ENCODE measurements around the gene ANKRD34A. TPM values are rescaled to one million over a fixed set of nuclear protein-coding genes. Genes with fewer than 3 reads are reported as not detected.

The ANKRD34A gene
- total and polyA plus RNA-seq, 2 of the 13 experiments (the other 11 are each of a cell fraction or from before 2014, with no cell fraction given): 0.05 to 0.07 TPM

GRCh38 chr1:145996433-145997015 is 32.1 kb upstream of the ANKRD34A start, which contains the start of gene TXNIP (continued):
- TF ChIP-seq, protein P1, sequence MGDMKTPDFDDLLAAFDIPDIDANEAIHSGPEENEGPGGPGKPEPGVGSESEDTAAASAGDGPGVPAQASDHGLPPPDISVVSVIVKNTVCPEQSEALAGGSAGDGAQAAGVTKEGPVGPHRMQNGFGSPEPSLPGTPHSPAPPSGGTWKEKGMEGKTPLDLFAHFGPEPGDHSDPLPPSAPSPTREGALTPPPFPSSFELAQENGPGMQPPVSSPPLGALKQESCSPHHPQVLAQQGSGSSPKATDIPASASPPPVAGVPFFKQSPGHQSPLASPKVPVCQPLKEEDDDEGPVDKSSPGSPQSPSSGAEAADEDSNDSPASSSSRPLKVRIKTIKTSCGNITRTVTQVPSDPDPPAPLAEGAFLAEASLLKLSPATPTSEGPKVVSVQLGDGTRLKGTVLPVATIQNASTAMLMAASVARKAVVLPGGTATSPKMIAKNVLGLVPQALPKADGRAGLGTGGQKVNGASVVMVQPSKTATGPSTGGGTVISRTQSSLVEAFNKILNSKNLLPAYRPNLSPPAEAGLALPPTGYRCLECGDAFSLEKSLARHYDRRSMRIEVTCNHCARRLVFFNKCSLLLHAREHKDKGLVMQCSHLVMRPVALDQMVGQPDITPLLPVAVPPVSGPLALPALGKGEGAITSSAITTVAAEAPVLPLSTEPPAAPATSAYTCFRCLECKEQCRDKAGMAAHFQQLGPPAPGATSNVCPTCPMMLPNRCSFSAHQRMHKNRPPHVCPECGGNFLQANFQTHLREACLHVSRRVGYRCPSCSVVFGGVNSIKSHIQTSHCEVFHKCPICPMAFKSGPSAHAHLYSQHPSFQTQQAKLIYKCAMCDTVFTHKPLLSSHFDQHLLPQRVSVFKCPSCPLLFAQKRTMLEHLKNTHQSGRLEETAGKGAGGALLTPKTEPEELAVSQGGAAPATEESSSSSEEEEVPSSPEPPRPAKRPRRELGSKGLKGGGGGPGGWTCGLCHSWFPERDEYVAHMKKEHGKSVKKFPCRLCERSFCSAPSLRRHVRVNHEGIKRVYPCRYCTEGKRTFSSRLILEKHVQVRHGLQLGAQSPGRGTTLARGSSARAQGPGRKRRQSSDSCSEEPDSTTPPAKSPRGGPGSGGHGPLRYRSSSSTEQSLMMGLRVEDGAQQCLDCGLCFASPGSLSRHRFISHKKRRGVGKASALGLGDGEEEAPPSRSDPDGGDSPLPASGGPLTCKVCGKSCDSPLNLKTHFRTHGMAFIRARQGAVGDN (CRISPR knock-in tag; IDR thresholded peaks at IDR 0.05): peak; percentile 95
- TF ChIP-seq TP53 (CRISPR knock-in tag; conservative IDR thresholded peaks at IDR 0.05) (no peak), SMAD3 (CRISPR knock-in tag; IDR thresholded peaks at IDR 0.05) (peak; percentile 93), ATM (IDR thresholded peaks at IDR 0.05; ENCODE audit: borderline replicate concordance) (peak; percentile 97; the same call in 1 of the 2 replicates), KAT2B (IDR thresholded peaks at IDR 0.05; ENCODE audit: borderline replicate concordance, low read depth, low read length) (no peak), PREB (CRISPR knock-in tag; IDR thresholded peaks at IDR 0.05) (no peak), THAP9 (CRISPR knock-in tag; IDR thresholded peaks at IDR 0.05; ENCODE audit: borderline replicate concordance) (peak; percentile 82; the same call in 1 of the 2 replicates), ZBTB7A (CRISPR knock-in tag; IDR thresholded peaks at IDR 0.05) (no peak), YEATS4 (CRISPR knock-in tag; IDR thresholded peaks at IDR 0.05; ENCODE audit: borderline replicate concordance) (peak; percentile 89; the same call in 1 of the 2 replicates), MAFK (conservative IDR thresholded peaks at IDR 0.05 in 1 of 2, IDR thresholded peaks at IDR 0.05 in 1 of 2; ENCODE audit: low read length in 2 of 2) (peak; percentile 26 to 49; a peak in 2 of 4 replicates), GLI4 (CRISPR knock-in tag; IDR thresholded peaks at IDR 0.05; ENCODE audit: borderline replicate concordance) (peak; percentile 76; the same call in 1 of the 2 replicates), SALL1 (CRISPR knock-in tag; IDR thresholded peaks at IDR 0.05) (peak; percentile 97), ZNF382 (CRISPR knock-in tag; IDR thresholded peaks at IDR 0.05; ENCODE audit: borderline replicate concordance) (no peak), STAG1 (CRISPR knock-in tag; IDR thresholded peaks at IDR 0.05) (no peak), TERF1 (CRISPR knock-in tag; IDR thresholded peaks at IDR 0.05) (no peak)
- TF ChIP-seq, protein P2, sequence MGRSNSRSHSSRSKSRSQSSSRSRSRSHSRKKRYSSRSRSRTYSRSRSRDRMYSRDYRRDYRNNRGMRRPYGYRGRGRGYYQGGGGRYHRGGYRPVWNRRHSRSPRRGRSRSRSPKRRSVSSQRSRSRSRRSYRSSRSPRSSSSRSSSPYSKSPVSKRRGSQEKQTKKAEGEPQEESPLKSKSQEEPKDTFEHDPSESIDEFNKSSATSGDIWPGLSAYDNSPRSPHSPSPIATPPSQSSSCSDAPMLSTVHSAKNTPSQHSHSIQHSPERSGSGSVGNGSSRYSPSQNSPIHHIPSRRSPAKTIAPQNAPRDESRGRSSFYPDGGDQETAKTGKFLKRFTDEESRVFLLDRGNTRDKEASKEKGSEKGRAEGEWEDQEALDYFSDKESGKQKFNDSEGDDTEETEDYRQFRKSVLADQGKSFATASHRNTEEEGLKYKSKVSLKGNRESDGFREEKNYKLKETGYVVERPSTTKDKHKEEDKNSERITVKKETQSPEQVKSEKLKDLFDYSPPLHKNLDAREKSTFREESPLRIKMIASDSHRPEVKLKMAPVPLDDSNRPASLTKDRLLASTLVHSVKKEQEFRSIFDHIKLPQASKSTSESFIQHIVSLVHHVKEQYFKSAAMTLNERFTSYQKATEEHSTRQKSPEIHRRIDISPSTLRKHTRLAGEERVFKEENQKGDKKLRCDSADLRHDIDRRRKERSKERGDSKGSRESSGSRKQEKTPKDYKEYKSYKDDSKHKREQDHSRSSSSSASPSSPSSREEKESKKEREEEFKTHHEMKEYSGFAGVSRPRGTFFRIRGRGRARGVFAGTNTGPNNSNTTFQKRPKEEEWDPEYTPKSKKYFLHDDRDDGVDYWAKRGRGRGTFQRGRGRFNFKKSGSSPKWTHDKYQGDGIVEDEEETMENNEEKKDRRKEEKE (IDR thresholded peaks at IDR 0.05): no peak
